ENCODE data around the gene AURKB. TPM values are rescaled to one million over a fixed set of nuclear protein-coding genes. Genes with fewer than 3 reads are reported as not detected.

Gene AURKB
- total RNA-seq, 1 experiment from 2014 or later = 141 TPM

GRCh38 chr17:8155231-8155995, 55.0 kb downstream of the AURKB start:
- peaks cover 48 to 94% of the 10 kb centered on the region in 2 experiments for H3K4me1 ChIP-seq (ENCODE audit: control insufficient read depth in 1 of 2, insufficient read depth in 2 of 2, low read length in 2 of 2)
- intact Hi-C loops (cut with micrococcal nuclease) = no loop called here
- H3K27ac ChIP-seq (ENCODE audit: low read depth, low read length) = peak overlapping the region; percentile 56
- H3K4me2 ChIP-seq (ENCODE audit: low read length) = peak overlapping the region; percentile 100
- peak overlapping the region; percentile 99 for H3K9ac ChIP-seq (ENCODE audit: low read length)
- ChIA-PET POLR2A (interaction anchor here (1.2 to 9.4 kb wide), 4 partner anchors 17 to 71 kb away, joined by 3 to 95 read pairs (median 10); partner anchors contain the start of gene ALOXE3), RAD21 (ENCODE audit: low non-redundant PET in 1 of 2, low total read pairs in 2 of 2, uncharacterized antibody in 2 of 2, unreplicated experiment in 2 of 2) (no interaction called here), CTCF (interaction anchor here (1.2 kb wide), 1 partner anchor 16 kb away, joined by 4 read pairs; no protein-coding TSS in a partner anchor)
- no peaks in the 10 kb centered on the region for H3K9me3 ChIP-seq (ENCODE audit: control insufficient read depth in 1 of 2, insufficient read depth in 1 of 2, low read depth in 1 of 2, low read length in 2 of 2)
- H3K9me2 ChIP-seq (ENCODE audit: insufficient read depth) = no peaks in the 10 kb centered on the region
- H3K79me2 ChIP-seq (ENCODE audit: insufficient read depth, low read length) = peaks cover 61% of the 10 kb centered on the region
- DNase-seq (ENCODE audit: low read depth, low spot score) = no peak
- BruUV-seq (replicated peaks) = TSS peak; percentile 59
- H2AFZ ChIP-seq (ENCODE audit: low read depth, low read length, poor library complexity, severe bottlenecking) = no peak overlapping the region
- TF ChIP-seq YY1 (IDR thresholded peaks at IDR 0.05; ENCODE audit: extremely low read depth, insufficient replicate concordance, low read depth, low read length) = no peak
- TF ChIP-seq EZH2phosphoT487 (IDR thresholded peaks at IDR 0.05; ENCODE audit: borderline replicate concordance) = no peak
- no peak for TF ChIP-seq CEBPB (IDR thresholded peaks at IDR 0.05; ENCODE audit: low read depth)
- no peak for TF ChIP-seq ZNF274 (IDR thresholded peaks at IDR 0.05; ENCODE audit: low read depth, low read length)
- no peak for TF ChIP-seq CTCF (IDR thresholded peaks at IDR 0.05 in 2 of 3, conservative IDR thresholded peaks at IDR 0.05 in 1 of 3; ENCODE audit: borderline replicate concordance in 1 of 3, insufficient read depth in 1 of 3, low read depth in 2 of 3, low read length in 2 of 3)
- no peak for TF ChIP-seq EGR1 (IDR thresholded peaks at IDR 0.05; ENCODE audit: low read depth)
- TF ChIP-seq MAX (IDR thresholded peaks at IDR 0.05) = no peak
- no peak for TF ChIP-seq CBX3 (IDR thresholded peaks at IDR 0.05; ENCODE audit: low read depth)
- no peak for TF ChIP-seq ZBTB33 (IDR thresholded peaks at IDR 0.05; ENCODE audit: extremely low read depth, insufficient replicate concordance, low read length)
- no peak for TF ChIP-seq SRF (IDR thresholded peaks at IDR 0.05; ENCODE audit: low read depth)
- H3K36me3 ChIP-seq (ENCODE audit: control insufficient read depth in 1 of 2, insufficient read depth in 2 of 2, low read length in 2 of 2) = peaks cover 4 to 14% of the 10 kb centered on the region in 2 experiments; a peak in 3 of 4 replicates
- H3K27me3 ChIP-seq (ENCODE audit: insufficient read depth, low read length) = no peaks in the 10 kb centered on the region
- no peak for ATAC-seq
- H3K4me3 ChIP-seq (replicated peaks in 1 of 2; ENCODE audit: low read depth in 1 of 2, low read length in 2 of 2) = peak overlapping the region; percentile 87 to 95
- no peaks in the 10 kb centered on the region for H4K20me1 ChIP-seq (ENCODE audit: insufficient read depth)

MicroRNAs encoded within 50 kb of the gene (microRNA counts, 767-probe panel; counts per million panel counts)
- microRNA hsa-miR-4521 = not detected

Small RNA genes lying within 50 kb of the gene (microRNA-seq; reads per million reads assigned to microRNA genes)
- 33.8 reads per million, percentile 49 among the genes with 10 or more reads in this experiment for gene MIR4521 (ENCODE audit: borderline number of aligned reads)

Other genes with a start within 250 kb of the AURKB start
- 1.4 TPM for gene GUCY2D, start 208.0 kb downstream of the AURKB start, total RNA-seq (2021; ENCODE audit: unreplicated experiment)
- gene ALOX15B, start 171.5 kb downstream of the AURKB start, total RNA-seq (2021; ENCODE audit: unreplicated experiment) = 0.30 TPM
- gene ALOX12B, start 122.9 kb downstream of the AURKB start, total RNA-seq (2021; ENCODE audit: unreplicated experiment) = 3.8 TPM
- 3.5 TPM for gene ALOXE3, start 92.1 kb downstream of the AURKB start, total RNA-seq (2021; ENCODE audit: unreplicated experiment)
- 0.61 TPM for gene HES7, start 86.5 kb downstream of the AURKB start, total RNA-seq (2021; ENCODE audit: unreplicated experiment)
- 87.6 TPM for gene PER1, start 58.2 kb downstream of the AURKB start, total RNA-seq (2021; ENCODE audit: unreplicated experiment)
- gene VAMP2, start 47.6 kb downstream of the AURKB start, total RNA-seq (2021; ENCODE audit: unreplicated experiment) = 35.9 TPM
- gene TMEM107, start 34.2 kb downstream of the AURKB start, total RNA-seq (2021; ENCODE audit: unreplicated experiment) = 30.1 TPM
- gene BORCS6, start 20.4 kb downstream of the AURKB start, total RNA-seq (2021; ENCODE audit: unreplicated experiment) = 6.4 TPM
- 80.4 TPM for gene CTC1, start 37.5 kb upstream of the AURKB start, total RNA-seq (2021; ENCODE audit: unreplicated experiment)
- gene PFAS, start 38.7 kb upstream of the AURKB start, total RNA-seq (2021; ENCODE audit: unreplicated experiment) = 80.6 TPM
- 33.2 TPM for gene RANGRF, start 78.1 kb upstream of the AURKB start, total RNA-seq (2021; ENCODE audit: unreplicated experiment)
- 4.7 TPM for gene SLC25A35, start 84.8 kb upstream of the AURKB start, total RNA-seq (2021; ENCODE audit: unreplicated experiment)
- not detected for gene ARHGEF15, start 99.7 kb upstream of the AURKB start, total RNA-seq (2021; ENCODE audit: unreplicated experiment)
- gene ODF4, start 129.3 kb upstream of the AURKB start, total RNA-seq (2021; ENCODE audit: unreplicated experiment) = not detected
- 2,603 TPM for gene RPL26, start 172.6 kb upstream of the AURKB start, total RNA-seq (2021; ENCODE audit: unreplicated experiment)
- gene RNF222, start 187.3 kb upstream of the AURKB start, total RNA-seq (2021; ENCODE audit: unreplicated experiment) = not detected
- gene NDEL1, start 225.3 kb upstream of the AURKB start, total RNA-seq (2021; ENCODE audit: unreplicated experiment) = 39.2 TPM